DMS114 treated with DMSO at 0.1 percent for 48 hours (cell line): ENCODE results near the gene PTPN1.

Experiments used
- DNase-seq: peaks from one replicate; lab custom pipeline; 2025; ENCODE audit not compliant: unreplicated experiment; lab: John Stamatoyannopoulos, UW

Gene PTPN1

DNA sequence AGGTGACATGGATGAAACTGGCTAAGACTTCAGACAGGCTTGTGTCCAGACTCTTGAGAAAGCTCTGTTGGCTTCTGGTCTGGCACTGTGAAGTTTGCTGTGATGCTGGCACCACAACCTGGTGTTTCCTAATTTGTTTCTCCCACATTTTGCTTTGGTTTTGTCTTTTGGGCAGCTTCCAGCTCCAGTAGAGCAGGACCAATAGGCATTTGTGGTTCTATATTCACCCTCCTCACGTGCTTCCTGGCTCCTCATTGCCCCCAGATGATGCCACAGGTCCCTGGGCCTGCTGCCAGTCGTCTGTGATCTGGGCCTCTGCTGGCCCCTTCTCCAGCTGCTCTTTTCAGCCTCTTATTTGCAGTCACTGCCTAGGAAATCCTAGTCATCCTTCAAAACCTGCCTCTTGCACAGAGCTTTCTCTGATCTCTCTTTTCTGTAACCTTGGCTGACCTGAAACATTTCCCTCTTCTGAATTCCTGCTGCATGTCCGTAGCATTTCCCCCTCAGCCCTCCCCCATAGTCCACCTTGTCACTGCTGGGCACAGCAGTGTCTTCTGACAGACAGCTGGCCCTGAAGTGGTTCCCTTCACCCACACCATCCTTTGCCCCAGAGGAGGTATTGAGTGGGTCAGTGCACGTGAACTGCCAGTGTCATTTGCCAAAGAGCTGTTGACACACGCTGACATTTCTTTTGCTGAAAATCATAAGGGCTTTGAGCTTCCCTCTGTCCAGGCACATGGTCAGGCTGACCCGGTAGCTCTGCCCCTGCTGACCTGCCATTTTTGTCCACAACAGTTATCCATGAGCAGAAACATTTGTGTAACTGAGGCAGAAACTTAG is 63.0 kb downstream of the PTPN1 start:
- DNase-seq = no peak

DNA sequence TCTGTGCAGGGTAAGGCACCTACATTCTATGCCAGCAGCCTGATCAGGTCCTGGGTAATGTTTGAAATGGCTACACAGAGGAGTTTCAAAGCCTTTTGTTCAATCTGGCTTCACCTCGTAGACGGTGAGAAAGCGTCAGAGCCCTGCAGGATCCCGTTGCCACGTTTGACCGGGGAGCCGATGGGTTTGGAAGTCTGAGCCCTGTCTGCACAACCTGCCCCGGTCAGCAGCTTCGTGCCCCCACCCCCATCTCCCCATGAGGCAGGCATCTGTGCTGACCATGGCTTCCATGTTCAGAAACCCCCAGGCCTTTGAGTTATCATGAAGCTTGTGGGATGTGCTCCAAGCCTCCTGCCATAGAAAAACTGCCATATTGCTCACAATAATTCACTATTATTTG is 63.9 kb downstream of the PTPN1 start:
- DNase-seq = no peak

DNA sequence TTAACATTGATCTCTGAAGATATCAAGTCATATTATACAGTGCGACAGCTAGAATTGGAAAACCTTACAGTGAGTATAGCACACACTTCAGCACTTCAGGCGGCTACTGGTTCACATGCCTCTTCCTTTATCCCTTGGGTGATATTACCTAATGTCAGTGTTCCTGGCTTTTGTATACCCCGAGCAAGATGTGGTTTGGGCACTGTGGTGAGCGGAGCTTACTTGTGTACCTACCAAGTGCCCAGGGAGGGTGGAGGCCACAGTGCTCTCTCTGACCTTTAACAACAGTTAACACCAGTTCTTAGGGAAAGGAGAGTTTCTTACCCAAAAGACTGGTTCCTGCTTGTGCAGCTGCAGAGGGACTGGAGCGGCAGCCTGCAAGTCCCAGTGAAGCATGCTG is 64.4 kb downstream of the PTPN1 start:
- no peak for DNase-seq

DNA sequence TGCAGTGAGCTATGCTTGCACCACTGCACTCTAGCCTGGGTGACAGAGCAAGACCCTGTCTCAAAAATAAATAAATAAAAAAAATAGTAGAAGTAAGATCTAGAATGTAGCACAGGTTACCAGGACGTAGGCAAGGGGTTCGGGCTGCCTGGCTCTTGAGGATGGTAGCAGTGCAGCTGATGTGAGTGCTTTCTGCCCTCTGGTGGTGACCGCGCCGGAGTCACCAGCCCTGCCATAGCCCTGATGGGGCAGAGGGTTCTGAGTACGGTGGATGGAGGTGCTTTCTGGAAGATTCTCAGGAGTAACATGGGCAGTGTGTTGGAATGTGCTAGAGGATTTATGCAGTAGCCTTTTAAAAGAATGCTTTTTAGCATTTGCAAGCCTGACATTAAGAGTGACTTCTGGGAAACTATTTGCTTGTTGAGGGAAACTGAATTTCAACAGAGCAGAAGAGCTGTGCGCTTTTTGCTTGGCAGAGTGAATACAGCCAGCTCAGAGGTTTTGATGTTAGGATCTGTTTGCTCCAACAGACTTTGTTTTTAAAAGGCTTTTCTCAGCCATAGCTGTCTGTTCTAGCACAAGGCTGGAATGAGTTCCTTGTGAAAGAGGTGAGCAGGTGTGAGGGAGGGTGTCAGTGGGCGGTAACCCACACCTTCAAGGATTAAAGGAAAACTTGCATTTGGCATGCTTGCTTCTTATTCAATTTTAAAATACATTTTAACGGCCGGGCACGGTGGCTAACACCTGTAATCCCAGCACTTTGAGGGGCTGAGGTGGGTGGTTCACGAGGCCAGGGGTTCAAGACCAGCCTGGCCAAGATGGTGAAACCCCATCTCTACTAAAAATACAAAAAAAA is 65.9 kb downstream of the PTPN1 start:
- peak; percentile 59 for DNase-seq

- no peak for DNase-seq
Observed at GRCh38 chr20:50577175-50578018, 67.2 kb downstream of the PTPN1 start.

DNA sequence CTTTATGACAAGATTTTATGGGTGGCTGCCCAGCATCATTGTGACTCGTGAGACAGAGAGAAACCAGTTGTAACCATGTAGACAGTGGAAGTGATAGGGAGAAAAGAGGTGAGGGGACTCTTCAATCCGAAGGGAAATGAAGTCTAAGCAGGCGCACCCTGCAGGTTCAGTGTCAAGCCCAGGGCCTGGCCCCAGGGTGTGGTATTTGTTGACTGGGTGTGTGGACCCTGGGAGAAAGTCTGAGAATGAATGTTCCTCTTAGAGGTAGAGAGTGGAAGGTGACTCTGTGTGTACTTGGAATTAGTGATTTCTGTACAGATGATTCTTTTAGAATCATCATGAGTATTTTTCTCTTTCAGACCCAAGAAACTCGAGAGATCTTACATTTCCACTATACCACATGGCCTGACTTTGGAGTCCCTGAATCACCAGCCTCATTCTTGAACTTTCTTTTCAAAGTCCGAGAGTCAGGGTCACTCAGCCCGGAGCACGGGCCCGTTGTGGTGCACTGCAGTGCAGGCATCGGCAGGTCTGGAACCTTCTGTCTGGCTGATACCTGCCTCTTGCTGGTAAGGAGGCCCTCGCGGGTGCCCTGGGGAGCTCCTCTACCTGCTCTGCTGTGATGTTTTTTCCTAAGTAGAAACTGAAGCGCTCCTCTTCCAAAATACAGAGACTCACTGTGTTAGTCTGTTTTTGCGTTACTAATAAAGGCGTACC is 68.0 kb downstream of the PTPN1 start:
- DNase-seq = no peak

DNA sequence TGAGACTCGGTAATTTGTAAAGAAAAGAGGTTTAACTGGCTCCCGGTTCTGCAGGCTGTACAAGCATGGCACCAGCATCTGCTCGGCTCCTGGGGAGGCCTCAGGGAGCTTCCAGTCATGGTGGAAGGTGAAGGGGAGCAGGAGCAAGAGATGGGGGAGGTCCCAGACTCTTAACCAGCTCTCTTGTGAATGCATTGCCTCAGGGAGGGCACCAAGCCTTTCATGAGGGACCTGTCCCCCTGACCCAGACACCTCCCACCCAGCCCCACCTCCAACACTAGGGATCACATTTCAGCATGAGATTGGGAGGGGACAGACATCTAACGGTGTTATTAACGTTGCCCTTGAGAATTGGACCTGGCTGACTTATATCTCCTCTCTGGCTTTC is 68.6 kb downstream of the PTPN1 start:
- no peak for DNase-seq

DNA sequence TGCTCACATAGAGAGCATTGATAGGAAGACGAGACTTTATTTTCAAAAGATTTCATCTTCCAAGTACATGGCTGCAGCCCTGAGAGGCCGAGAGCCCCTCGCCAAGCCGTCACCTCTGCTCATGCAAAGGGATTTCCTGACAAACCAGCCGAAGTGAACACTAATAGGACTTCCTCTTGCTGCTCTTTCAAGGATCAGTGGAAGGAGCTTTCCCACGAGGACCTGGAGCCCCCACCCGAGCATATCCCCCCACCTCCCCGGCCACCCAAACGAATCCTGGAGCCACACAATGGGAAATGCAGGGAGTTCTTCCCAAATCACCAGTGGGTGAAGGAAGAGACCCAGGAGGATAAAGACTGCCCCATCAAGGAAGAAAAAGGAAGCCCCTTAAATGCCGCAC is 69.3 kb downstream of the PTPN1 start:
- no peak for DNase-seq

DNA sequence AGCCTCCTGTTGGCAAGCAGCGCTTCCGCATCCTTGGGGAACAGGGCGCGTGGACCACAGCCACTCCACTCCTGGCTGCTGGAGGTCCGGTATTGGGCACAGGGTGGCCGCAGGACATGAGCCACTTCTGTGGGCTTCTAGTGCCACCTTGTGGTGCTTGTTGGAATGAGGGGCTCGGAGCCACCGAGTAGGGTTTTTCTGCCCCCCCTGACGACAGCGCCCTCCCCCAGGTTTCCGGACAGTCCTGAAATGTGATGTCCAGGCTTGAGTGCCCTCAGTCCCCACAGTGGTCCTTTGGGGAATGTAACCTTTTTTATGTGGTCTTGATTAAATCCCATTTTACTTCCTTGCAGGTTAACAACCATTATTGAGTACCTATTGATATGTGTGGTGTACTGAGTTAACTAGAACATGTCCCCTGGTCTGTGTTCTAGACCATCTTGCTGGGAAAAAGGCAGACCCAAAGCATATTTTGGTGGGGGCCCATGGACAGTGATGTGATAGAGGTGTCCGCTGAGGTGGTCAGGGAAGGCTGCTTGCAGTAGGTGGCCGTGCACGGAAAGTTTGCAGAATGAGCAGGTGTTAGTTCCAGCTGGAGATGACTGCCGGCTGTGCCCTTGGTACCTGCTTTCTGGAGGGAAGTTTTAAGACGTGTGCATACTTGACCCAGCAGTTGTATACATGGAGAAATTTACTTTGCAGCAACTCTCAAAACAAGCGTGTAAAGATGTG is 70.0 kb downstream of the PTPN1 start:
- DNase-seq = peak; percentile 70

DNA sequence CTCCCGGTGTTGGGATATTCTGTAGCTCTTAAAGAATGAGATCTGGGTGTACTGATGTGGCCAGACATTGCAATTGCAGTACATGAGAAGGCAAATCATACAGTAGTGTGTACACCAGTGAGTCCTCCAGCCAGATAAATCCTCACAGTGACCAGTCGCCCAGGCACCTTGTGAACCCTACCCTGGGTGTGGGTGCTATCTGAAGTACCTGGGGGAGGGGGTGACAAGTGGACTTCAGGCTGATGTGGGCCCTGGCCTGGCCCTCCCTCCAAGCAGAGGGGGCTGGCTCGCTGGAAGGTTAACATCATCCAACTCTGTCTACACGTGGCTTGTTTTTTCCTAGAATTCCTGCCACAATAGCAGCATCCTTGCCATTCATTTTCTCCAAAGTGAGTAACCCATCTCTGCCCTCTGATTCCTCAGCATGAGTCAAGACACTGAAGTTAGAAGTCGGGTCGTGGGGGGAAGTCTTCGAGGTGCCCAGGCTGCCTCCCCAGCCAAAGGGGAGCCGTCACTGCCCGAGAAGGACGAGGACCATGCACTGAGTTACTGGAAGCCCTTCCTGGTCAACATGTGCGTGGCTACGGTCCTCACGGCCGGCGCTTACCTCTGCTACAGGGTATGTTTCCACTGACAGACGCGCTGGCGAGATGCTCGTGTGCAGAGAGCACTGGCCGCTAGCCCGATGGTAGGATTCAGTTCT is 70.8 kb downstream of the PTPN1 start:
- no peak for DNase-seq

DNA sequence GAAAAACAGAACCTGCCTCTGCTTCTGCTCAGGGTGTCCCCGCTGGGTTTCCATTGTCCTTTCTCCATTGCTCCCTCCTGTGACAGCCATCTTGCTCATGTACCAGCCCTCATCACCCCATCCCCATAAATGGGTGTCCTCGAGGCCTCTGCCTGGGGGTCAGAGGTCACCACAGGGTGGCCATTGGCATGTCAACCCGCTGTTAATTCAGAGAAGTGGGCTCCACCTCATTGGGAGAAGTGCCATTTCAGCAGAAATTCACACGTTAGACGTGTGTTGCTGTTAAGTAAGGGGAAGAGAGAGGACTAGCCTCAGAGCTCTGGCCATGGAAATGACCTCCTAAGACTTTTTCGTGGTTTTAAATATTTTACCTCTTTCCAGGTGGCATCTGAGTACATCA is 71.9 kb downstream of the PTPN1 start:
- no peak for DNase-seq

DNA sequence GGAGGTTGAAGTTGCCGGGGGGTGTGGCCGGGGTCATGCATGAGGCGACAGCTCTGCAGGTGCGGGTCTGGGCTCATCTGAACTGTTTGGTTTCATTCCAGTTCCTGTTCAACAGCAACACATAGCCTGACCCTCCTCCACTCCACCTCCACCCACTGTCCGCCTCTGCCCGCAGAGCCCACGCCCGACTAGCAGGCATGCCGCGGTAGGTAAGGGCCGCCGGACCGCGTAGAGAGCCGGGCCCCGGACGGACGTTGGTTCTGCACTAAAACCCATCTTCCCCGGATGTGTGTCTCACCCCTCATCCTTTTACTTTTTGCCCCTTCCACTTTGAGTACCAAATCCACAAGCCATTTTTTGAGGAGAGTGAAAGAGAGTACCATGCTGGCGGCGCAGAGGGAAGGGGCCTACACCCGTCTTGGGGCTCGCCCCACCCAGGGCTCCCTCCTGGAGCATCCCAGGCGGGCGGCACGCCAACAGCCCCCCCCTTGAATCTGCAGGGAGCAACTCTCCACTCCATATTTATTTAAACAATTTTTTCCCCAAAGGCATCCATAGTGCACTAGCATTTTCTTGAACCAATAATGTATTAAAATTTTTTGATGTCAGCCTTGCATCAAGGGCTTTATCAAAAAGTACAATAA is 72.5 kb downstream of the PTPN1 start:
- DNase-seq = no peak

DNA sequence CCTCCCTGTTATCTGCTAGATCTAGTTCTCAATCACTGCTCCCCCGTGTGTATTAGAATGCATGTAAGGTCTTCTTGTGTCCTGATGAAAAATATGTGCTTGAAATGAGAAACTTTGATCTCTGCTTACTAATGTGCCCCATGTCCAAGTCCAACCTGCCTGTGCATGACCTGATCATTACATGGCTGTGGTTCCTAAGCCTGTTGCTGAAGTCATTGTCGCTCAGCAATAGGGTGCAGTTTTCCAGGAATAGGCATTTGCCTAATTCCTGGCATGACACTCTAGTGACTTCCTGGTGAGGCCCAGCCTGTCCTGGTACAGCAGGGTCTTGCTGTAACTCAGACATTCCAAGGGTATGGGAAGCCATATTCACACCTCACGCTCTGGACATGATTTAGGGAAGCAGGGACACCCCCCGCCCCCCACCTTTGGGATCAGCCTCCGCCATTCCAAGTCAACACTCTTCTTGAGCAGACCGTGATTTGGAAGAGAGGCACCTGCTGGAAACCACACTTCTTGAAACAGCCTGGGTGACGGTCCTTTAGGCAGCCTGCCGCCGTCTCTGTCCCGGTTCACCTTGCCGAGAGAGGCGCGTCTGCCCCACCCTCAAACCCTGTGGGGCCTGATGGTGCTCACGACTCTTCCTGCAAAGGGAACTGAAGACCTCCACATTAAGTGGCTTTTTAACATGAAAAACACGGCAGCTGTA is 73.4 kb downstream of the PTPN1 start:
- DNase-seq = no peak

DNA sequence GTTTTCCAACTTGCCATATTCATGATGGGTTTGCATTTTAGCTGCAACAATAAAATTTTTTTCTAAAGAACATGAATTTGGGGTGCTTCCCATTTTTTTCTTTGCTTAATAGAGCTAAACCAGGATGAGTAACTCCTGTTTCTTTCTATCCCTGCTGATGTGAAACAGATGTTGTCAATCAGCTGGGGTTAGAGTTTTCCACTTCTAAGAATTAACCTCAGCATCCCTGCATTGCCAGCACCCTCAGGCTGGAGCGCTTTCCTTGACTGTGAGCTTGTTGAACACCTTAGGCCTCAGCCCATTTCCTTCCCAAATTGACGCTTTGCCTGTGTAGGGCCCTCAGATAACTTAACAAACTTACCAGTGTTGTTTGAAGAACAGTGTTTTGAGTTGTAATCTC is 74.5 kb downstream of the PTPN1 start:
- no peak for DNase-seq

DNA sequence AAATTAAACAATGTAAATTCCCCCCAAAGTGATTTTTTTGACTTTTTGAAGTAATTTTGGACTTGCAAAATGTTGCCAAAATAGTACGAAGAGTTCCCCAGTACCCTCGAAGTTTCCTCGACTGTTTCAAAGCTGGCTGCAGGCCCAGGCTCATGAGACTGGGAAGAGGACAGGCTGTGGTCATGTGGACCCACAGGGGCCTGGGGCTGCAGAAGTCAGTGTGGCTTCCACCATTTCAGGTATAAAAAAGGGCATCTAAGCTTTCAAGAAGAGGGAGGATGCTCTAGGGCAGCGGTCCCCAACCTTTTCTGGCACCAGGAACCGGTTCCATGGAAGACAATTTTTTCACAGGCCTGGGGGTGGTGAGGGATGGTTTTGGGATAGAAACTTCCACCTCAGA is 75.0 kb downstream of the PTPN1 start:
- DNase-seq = no peak

- no peak for DNase-seq
Observed at GRCh38 chr20:50585678-50586077, 75.5 kb downstream of the PTPN1 start.

GRCh38 chr20:50586531-50587232 is 76.5 kb downstream of the PTPN1 start:
- no peak for DNase-seq
